D721Med (cell line): ENCODE data around the gene ESAM.

Source experiments
- DNase-seq: peaks from one replicate; pipeline ENCODE4 v3.0.0; 2011; ENCODE audit warnings: low spot score; ENCODE audit not compliant: insufficient read length
- FAIRE-seq: peaks from 2 replicates; lab custom pipeline; 2011; peaks lifted over from hg19 to GRCh38; lab: Jason Lieb, UNC
- TF ChIP-seq, protein P1 (sequence below): IDR thresholded peaks from 2 replicates; pipeline ENCODE4 v1.5.1; 2012; ENCODE audit warnings: mild to moderate bottlenecking, control low read depth; ENCODE audit not compliant: insufficient read depth; ENCODE audit errors: missing control alignments

Gene ESAM

GRCh38 chr11:124728134-124728533, 34.0 kb downstream of the ESAM start:
- TF ChIP-seq, protein P1, sequence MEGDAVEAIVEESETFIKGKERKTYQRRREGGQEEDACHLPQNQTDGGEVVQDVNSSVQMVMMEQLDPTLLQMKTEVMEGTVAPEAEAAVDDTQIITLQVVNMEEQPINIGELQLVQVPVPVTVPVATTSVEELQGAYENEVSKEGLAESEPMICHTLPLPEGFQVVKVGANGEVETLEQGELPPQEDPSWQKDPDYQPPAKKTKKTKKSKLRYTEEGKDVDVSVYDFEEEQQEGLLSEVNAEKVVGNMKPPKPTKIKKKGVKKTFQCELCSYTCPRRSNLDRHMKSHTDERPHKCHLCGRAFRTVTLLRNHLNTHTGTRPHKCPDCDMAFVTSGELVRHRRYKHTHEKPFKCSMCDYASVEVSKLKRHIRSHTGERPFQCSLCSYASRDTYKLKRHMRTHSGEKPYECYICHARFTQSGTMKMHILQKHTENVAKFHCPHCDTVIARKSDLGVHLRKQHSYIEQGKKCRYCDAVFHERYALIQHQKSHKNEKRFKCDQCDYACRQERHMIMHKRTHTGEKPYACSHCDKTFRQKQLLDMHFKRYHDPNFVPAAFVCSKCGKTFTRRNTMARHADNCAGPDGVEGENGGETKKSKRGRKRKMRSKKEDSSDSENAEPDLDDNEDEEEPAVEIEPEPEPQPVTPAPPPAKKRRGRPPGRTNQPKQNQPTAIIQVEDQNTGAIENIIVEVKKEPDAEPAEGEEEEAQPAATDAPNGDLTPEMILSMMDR: no peak
- no peak for FAIRE-seq
- DNase-seq: no peak

- DNase-seq (no peak), FAIRE-seq (no peak)
- TF ChIP-seq, protein P1: no peak
Measured at GRCh38 chr11:124727474-124727873, 34.6 kb downstream of the ESAM start.

GRCh38 chr11:124725719-124726105, 36.4 kb downstream of the ESAM start:
- no peak for DNase-seq
- FAIRE-seq: no peak
- TF ChIP-seq, protein P1: no peak

- TF ChIP-seq, protein P1: no peak
- FAIRE-seq (no peak), DNase-seq (no peak)
Measured at GRCh38 chr11:124724979-124725718, 36.9 kb downstream of the ESAM start.

DNA sequence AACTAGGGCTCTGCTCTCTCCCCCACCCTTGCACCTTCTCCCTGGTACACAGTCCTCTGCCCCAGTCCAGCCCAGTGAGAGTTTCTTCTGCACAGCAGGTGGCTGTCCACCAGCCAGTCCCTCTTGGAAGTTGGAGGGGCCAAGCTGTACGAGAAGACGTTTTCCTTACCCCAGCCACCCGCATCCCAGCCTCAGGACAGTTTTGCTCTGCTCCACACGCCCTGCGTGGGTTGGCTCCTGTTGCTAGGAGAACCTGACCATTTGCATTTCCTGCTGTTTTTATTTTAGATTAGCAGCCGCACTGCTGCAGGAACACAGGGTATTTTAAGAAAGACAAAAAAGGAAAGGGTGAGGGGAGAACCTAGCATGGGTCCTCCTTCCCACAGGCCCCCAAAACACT, 39.9 kb downstream of the ESAM start:
- no peak for DNase-seq
- no peak for FAIRE-seq
- TF ChIP-seq, protein P1: no peak

DNA sequence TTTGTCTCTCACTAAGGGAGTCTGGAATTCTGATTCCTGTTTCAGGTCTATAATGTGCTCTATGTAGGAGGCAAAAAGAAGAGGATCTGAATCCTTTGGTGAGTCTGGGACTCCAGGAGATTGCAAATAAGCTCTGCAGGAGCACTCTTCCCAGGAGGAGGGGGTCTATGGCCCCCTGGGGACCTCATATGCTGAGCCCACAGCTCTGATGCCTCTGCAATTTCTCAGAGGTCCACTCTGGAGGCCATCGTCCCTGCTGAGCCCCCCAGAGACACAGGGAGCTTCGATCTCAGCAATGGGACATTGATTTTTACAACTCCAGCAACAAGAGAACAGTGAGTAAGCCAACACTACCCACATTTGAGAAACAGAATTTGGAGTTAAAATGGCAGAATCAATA, 42.6 kb downstream of the ESAM start:
- TF ChIP-seq, protein P1: no peak
- DNase-seq (no peak), FAIRE-seq (no peak)

DNA sequence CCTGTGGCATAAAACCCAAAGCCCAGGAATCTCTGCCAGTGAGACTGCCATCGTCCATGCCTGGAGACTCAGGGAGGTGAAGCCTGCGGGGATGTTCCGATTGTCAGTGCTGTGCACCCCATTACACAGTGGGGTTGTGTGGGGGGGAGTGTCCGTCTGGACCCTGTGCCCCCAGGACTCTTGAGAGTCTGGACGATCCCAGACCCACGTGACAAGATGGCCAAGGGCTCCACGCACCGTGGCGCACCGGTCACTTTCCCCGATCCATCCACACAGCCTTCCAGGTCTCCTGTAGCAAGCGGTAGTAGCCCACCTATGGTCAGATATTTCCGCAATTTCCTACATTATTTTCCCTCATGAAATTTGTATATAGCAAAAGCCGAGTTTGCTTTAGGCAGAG, 43.3 kb downstream of the ESAM start:
- TF ChIP-seq, protein P1: no peak
- DNase-seq: no peak
- FAIRE-seq: no peak
